ENCODE data around the gene SMIM36. TPM values are rescaled to one million over a fixed set of nuclear protein-coding genes. Genes with fewer than 3 reads are reported as not detected.
"Not testable (repeated sequence)": the region's sequence is repeated elsewhere in the genome, so short reads cannot be mapped to it uniquely, and the experiment has no call there.

The SMIM36 gene
- total and polyA plus RNA-seq, 2 experiments from 2014 or later, result not detected

DNA sequence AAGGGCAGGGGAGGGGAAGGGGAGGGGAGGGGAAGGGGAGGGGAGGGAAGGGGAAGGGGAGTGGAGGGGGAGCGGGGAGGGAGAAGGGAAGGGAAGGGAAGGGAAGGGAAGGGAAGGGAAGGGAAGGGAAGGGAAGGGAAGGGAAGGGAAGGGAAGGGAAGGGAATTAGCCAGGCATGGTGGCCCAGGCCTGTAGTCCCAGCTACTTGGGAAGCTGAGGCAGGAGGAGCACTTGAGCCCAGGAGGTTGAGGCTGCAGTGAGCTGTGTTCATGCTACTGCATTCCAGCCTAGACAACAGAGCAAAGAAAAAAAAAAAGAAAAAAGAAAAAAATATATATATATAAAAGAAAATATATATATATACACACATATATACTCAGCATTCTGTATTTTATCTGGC lies 79.3 kb downstream of the SMIM36 start:
- not testable (repeated sequence) for H3K9me2 ChIP-seq (ENCODE audit: insufficient read depth); H3K36me3 Mint-ChIP-seq (ENCODE audit: low read depth); H4K20me1 ChIP-seq (replicated peaks; ENCODE audit: insufficient read depth); H3K27ac ChIP-seq (ENCODE audit: low read depth); H3K27me3 Mint-ChIP-seq (ENCODE audit: insufficient read depth, low read depth, poor library complexity); H3K4me1 ChIP-seq (ENCODE audit: insufficient read depth); H3K36me3 ChIP-seq (ENCODE audit: insufficient read depth); ATAC-seq; H3F3A ChIP-seq (replicated peaks; ENCODE audit: low read depth); H3K9me3 Mint-ChIP-seq; H3K4me3 Mint-ChIP-seq; H3K27ac Mint-ChIP-seq; H3K4me1 Mint-ChIP-seq; H3K79me2 ChIP-seq (replicated peaks; ENCODE audit: insufficient read depth); DNase-seq (ENCODE audit: low spot score); H3K27me3 ChIP-seq (ENCODE audit: insufficient read depth); H3K4me3 ChIP-seq; H3K4me2 ChIP-seq; H2AFZ ChIP-seq

GRCh38 chr17:55430541-55431288 lies 80.5 kb downstream of the SMIM36 start:
- Histone ChIP-seq H3K4me1 (ENCODE audit: insufficient read depth) (no peaks in the 10 kb centered on the region; the same call in 1 of the 2 replicates), H3K9me2 (ENCODE audit: insufficient read depth) (no peaks in the 10 kb centered on the region), H3K27ac (ENCODE audit: low read depth) (no peak overlapping the region; the same call in 1 of the 2 replicates), H3F3A (replicated peaks; ENCODE audit: low read depth) (no peaks in the 10 kb centered on the region), H3K4me3 (no peak overlapping the region), H2AFZ (peak overlapping the region; percentile 15; the same call in 1 of the 2 replicates), H3K79me2 (replicated peaks; ENCODE audit: insufficient read depth) (no peaks in the 10 kb centered on the region), H4K20me1 (replicated peaks; ENCODE audit: insufficient read depth) (no peaks in the 10 kb centered on the region), H3K27me3 (ENCODE audit: insufficient read depth) (no peaks in the 10 kb centered on the region), H3K4me2 (no peak overlapping the region), H3K36me3 (ENCODE audit: insufficient read depth) (no peaks in the 10 kb centered on the region)
- no peak overlapping the region for H3K4me3 Mint-ChIP-seq
- H3K27me3 Mint-ChIP-seq (ENCODE audit: insufficient read depth, low read depth, poor library complexity), result no peaks in the 10 kb centered on the region
- no peak overlapping the region for H3K27ac Mint-ChIP-seq
- DNase-seq (ENCODE audit: low spot score) (no peak), ATAC-seq (no peak)
- TF ChIP-seq, protein P1, sequence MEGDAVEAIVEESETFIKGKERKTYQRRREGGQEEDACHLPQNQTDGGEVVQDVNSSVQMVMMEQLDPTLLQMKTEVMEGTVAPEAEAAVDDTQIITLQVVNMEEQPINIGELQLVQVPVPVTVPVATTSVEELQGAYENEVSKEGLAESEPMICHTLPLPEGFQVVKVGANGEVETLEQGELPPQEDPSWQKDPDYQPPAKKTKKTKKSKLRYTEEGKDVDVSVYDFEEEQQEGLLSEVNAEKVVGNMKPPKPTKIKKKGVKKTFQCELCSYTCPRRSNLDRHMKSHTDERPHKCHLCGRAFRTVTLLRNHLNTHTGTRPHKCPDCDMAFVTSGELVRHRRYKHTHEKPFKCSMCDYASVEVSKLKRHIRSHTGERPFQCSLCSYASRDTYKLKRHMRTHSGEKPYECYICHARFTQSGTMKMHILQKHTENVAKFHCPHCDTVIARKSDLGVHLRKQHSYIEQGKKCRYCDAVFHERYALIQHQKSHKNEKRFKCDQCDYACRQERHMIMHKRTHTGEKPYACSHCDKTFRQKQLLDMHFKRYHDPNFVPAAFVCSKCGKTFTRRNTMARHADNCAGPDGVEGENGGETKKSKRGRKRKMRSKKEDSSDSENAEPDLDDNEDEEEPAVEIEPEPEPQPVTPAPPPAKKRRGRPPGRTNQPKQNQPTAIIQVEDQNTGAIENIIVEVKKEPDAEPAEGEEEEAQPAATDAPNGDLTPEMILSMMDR (conservative IDR thresholded peaks at IDR 0.05; ENCODE audit: low read depth in 2 of 2), result no peak
- TF ChIP-seq STAT1 (IDR thresholded peaks at IDR 0.05; ENCODE audit: unreplicated experiment) (no peak), NANOG (IDR thresholded peaks at IDR 0.05; ENCODE audit: borderline replicate concordance) (no peak)
- H3K36me3 Mint-ChIP-seq (ENCODE audit: low read depth), result no peaks in the 10 kb centered on the region
- H3K4me1 Mint-ChIP-seq, result 0 out of 3 replicates have a peak, but pooled peaks cover 5% of the 10 kb centered on the region
- H3K9me3 Mint-ChIP-seq, result no peaks in the 10 kb centered on the region; the same call in 2 of the 3 replicates

- Histone ChIP-seq H3K27me3 (ENCODE audit: insufficient read depth) (no peaks in the 10 kb centered on the region), H3F3A (replicated peaks; ENCODE audit: low read depth) (no peaks in the 10 kb centered on the region), H3K36me3 (ENCODE audit: insufficient read depth) (no peaks in the 10 kb centered on the region), H3K4me1 (ENCODE audit: insufficient read depth) (no peaks in the 10 kb centered on the region), H3K9me2 (ENCODE audit: insufficient read depth) (no peaks in the 10 kb centered on the region), H4K20me1 (replicated peaks; ENCODE audit: insufficient read depth) (no peaks in the 10 kb centered on the region), H3K4me2 (no peak overlapping the region), H3K79me2 (replicated peaks; ENCODE audit: insufficient read depth) (no peaks in the 10 kb centered on the region), H3K27ac (ENCODE audit: low read depth) (no peak overlapping the region), H2AFZ (no peak overlapping the region), H3K4me3 (no peak overlapping the region)
- Mint-ChIP-seq H3K27me3 (ENCODE audit: insufficient read depth, low read depth, poor library complexity) (no peaks in the 10 kb centered on the region), H3K4me3 (no peak overlapping the region), H3K9me3 (no peaks in the 10 kb centered on the region; the same call in 2 of the 3 replicates), H3K27ac (no peak overlapping the region), H3K36me3 (ENCODE audit: low read depth) (no peaks in the 10 kb centered on the region), H3K4me1 (peaks cover 6% of the 10 kb centered on the region; the same call in 1 of the 3 replicates)
- ATAC-seq (no peak), DNase-seq (ENCODE audit: low spot score) (no peak)
- TF ChIP-seq POLR2AphosphoS5 (IDR thresholded peaks at IDR 0.05; ENCODE audit: low read depth) (no peak), NANOG (IDR thresholded peaks at IDR 0.05; ENCODE audit: borderline replicate concordance) (no peak), STAT1 (IDR thresholded peaks at IDR 0.05; ENCODE audit: unreplicated experiment) (no peak), CREB1 (CRISPR knock-in tag; IDR thresholded peaks at IDR 0.05; ENCODE audit: low read depth) (no peak), EZH2phosphoT487 (IDR thresholded peaks at IDR 0.05; ENCODE audit: unreplicated experiment) (no peak), JUNB (IDR thresholded peaks at IDR 0.05; ENCODE audit: unreplicated experiment) (no peak), EZH2 (IDR thresholded peaks at IDR 0.05; ENCODE audit: low read depth, unreplicated experiment) (no peak)
- TF ChIP-seq, protein P2, sequence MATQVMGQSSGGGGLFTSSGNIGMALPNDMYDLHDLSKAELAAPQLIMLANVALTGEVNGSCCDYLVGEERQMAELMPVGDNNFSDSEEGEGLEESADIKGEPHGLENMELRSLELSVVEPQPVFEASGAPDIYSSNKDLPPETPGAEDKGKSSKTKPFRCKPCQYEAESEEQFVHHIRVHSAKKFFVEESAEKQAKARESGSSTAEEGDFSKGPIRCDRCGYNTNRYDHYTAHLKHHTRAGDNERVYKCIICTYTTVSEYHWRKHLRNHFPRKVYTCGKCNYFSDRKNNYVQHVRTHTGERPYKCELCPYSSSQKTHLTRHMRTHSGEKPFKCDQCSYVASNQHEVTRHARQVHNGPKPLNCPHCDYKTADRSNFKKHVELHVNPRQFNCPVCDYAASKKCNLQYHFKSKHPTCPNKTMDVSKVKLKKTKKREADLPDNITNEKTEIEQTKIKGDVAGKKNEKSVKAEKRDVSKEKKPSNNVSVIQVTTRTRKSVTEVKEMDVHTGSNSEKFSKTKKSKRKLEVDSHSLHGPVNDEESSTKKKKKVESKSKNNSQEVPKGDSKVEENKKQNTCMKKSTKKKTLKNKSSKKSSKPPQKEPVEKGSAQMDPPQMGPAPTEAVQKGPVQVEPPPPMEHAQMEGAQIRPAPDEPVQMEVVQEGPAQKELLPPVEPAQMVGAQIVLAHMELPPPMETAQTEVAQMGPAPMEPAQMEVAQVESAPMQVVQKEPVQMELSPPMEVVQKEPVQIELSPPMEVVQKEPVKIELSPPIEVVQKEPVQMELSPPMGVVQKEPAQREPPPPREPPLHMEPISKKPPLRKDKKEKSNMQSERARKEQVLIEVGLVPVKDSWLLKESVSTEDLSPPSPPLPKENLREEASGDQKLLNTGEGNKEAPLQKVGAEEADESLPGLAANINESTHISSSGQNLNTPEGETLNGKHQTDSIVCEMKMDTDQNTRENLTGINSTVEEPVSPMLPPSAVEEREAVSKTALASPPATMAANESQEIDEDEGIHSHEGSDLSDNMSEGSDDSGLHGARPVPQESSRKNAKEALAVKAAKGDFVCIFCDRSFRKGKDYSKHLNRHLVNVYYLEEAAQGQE (IDR thresholded peaks at IDR 0.05; ENCODE audit: unreplicated experiment), result no peak
- TF ChIP-seq, protein P1 (conservative IDR thresholded peaks at IDR 0.05; ENCODE audit: low read depth in 2 of 2), result no peak
- TF ChIP-seq, protein P3, sequence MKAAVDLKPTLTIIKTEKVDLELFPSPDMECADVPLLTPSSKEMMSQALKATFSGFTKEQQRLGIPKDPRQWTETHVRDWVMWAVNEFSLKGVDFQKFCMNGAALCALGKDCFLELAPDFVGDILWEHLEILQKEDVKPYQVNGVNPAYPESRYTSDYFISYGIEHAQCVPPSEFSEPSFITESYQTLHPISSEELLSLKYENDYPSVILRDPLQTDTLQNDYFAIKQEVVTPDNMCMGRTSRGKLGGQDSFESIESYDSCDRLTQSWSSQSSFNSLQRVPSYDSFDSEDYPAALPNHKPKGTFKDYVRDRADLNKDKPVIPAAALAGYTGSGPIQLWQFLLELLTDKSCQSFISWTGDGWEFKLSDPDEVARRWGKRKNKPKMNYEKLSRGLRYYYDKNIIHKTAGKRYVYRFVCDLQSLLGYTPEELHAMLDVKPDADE (IDR thresholded peaks at IDR 0.05), result no peak
Observed at GRCh38 chr17:55427587-55427882, 83.7 kb downstream of the SMIM36 start.
